SK-N-SH (cell line): ENCODE data around the gene MAGI2. TPM values are rescaled to one million over a fixed set of nuclear protein-coding genes. Genes with fewer than 3 reads are reported as not detected.

Experiments
- CTCF ChIA-PET: fragments of 300-600, 350-600 bp; formaldehyde crosslinking; extraction: SDS; loops from one replicate; lab custom pipeline; 2021; lab: Yijun Ruan, JAX
- POLR2A ChIA-PET: fragments of 350-600 bp; sonication (Branson Sonifier 250); formaldehyde crosslinking; extraction: SDS; loops from one replicate; lab custom pipeline; 2020; ENCODE audit warnings: antibody characterized with exemption, inconsistent platforms; lab: Yijun Ruan, JAX
- DNase-seq: peaks from one replicate; pipeline ENCODE4 v3.0.0; 2012
- H2AFZ ChIP-seq: fragments of 200-600 bp; sonication (generic); 2 replicates; pipeline ENCODE4 v1.8.1; 2016; ENCODE audit warnings: antibody characterized with exemption, mild to moderate bottlenecking, low read depth
- H3F3A ChIP-seq: fragments of 200-600 bp; sonication (generic); replicated peaks from 2 replicates; pipeline ENCODE3; 2016; ENCODE audit warnings: antibody characterized with exemption, mild to moderate bottlenecking; ENCODE audit not compliant: insufficient read depth
- H3K27ac ChIP-seq, 2 experiments: fragments of 200-500 bp in 1 of 2; fragments of 200-600 bp in 1 of 2; sonication (Bioruptor generic) in 1 of 2; sonication (generic), shearing (Covaris generic) in 1 of 2; 2 replicates each; pipeline versions ENCODE4 v1.5.1 to v1.6.1; 2014 to 2016; ENCODE audit warnings: low read depth in 2 of 2, inconsistent platforms in 1 of 2, low read length in 1 of 2, mild to moderate bottlenecking in 1 of 2, mixed read lengths in 1 of 2
- H3K27me3 ChIP-seq: fragments of 200-600 bp; sonication (generic), shearing (Covaris generic); 2 replicates; pipeline ENCODE4 v1.6.1; 2016; ENCODE audit warnings: mixed run types; ENCODE audit not compliant: insufficient read depth
- H3K36me3 ChIP-seq, 2 experiments: fragments of 200-500 bp in 1 of 2; fragments of 200-600 bp in 1 of 2; sonication (Bioruptor generic) in 1 of 2; sonication (generic) in 1 of 2; replicated peaks in 1 of 2; 2 replicates each; pipeline versions ENCODE3 to v1.5.1; 2014 to 2016; ENCODE audit warnings: low read length in 1 of 2, mild to moderate bottlenecking in 1 of 2; ENCODE audit not compliant: insufficient read depth in 2 of 2, control insufficient read depth in 1 of 2
- H3K4me1 ChIP-seq, 2 experiments: fragments of 200-500 bp in 1 of 2; fragments of 200-600 bp in 1 of 2; sonication (Bioruptor generic) in 1 of 2; sonication (generic), shearing (Covaris generic) in 1 of 2; 2 replicates each; pipeline versions ENCODE4 v1.5.1 to v1.6.1; 2014 to 2016; ENCODE audit warnings: low read depth in 1 of 2, low read length in 1 of 2, mixed run types in 1 of 2; ENCODE audit not compliant: insufficient read depth in 2 of 2, control insufficient read depth in 1 of 2
- H3K4me2 ChIP-seq: fragments of 200-600 bp; sonication (generic), shearing (Covaris generic); 2 replicates; pipeline ENCODE4 v1.6.1; 2017; ENCODE audit warnings: mixed run types
- H3K4me3 ChIP-seq, 2 experiments: fragments of 200-500 bp in 1 of 2; fragments of 200-600 bp in 1 of 2; sonication (Bioruptor generic) in 1 of 2; sonication (generic), shearing (Covaris generic) in 1 of 2; 2 replicates each; pipeline versions ENCODE4 v1.5.1 to v1.8.1; 2014 to 2016; ENCODE audit warnings: low read depth in 2 of 2, inconsistent platforms in 1 of 2, low read length in 1 of 2, mild to moderate bottlenecking in 1 of 2, mixed read lengths in 1 of 2, moderate library complexity in 1 of 2
- H3K79me2 ChIP-seq: fragments of 200-600 bp; sonication (generic); 2 replicates; pipeline ENCODE4 v1.8.1; 2017; ENCODE audit warnings: mild to moderate bottlenecking; ENCODE audit not compliant: insufficient read depth
- H3K9ac ChIP-seq: fragments of 200-600 bp; sonication (generic); 2 replicates; pipeline ENCODE4 v1.6.1; 2017; ENCODE audit warnings: mixed run types
- H3K9me2 ChIP-seq: fragments of 200-600 bp; sonication (generic); 2 replicates; pipeline ENCODE4 v1.6.1; 2017; ENCODE audit warnings: mixed run types
- H3K9me3 ChIP-seq: fragments of 200-600 bp; sonication (generic); 2 replicates; pipeline ENCODE4 v1.6.1; 2017; ENCODE audit warnings: mixed run types, mild to moderate bottlenecking, moderate library complexity
- H4K20me1 ChIP-seq: fragments of 200-600 bp; sonication (generic); 2 replicates; pipeline ENCODE4 v1.6.1; 2017; ENCODE audit warnings: mild to moderate bottlenecking, mixed run types; ENCODE audit not compliant: insufficient read depth
- CHD2 ChIP-seq: fragments of 150-350 bp; IDR thresholded peaks from 2 replicates; pipeline ENCODE4 v1.6.1; 2018; ENCODE audit warnings: low read length; ENCODE audit not compliant: partially characterized antibody
- GABPA ChIP-seq: IDR thresholded peaks from 2 replicates; pipeline ENCODE4 v1.4.0; 2012; ENCODE audit warnings: low read depth, mild to moderate bottlenecking
- MXI1 ChIP-seq: IDR thresholded peaks from 2 replicates; pipeline ENCODE4 v1.6.1; 2012; ENCODE audit warnings: mild to moderate bottlenecking, low read depth, low read length, improper control_type of control experiment
- RCOR1 ChIP-seq: fragments of 150-350 bp; IDR thresholded peaks from 2 replicates; pipeline ENCODE4 v1.6.1; 2017; ENCODE audit warnings: antibody characterized with exemption, low read length
- SIN3A ChIP-seq: IDR thresholded peaks from 2 replicates; pipeline ENCODE4 v1.6.1; 2012; ENCODE audit warnings: low read depth, mild to moderate bottlenecking, low read length, moderate library complexity, borderline replicate concordance
- WGBS: methylation state at CpG from one replicate; pipeline ENCODE4 v1.1.6; 2017; ENCODE audit warnings: low lambda C conversion rate; 5-methylcytosine and 5-hydroxymethylcytosine counted together
- polyA plus RNA-seq, 3 experiments: library from polyadenylated mRNA; depleted of rRNA; stranded (reverse); fragments of >200 nt; gene quantifications; 2 replicates each; pipeline ENCODE4 v1.2.3, GENCODE V29; 2012
- TF ChIP-seq, protein P1 (sequence below): fragments of 150-350 bp; IDR thresholded peaks from 2 replicates; pipeline ENCODE4 v1.6.1; 2017; ENCODE audit warnings: antibody characterized with exemption, low read length, low read depth, borderline replicate concordance

Gene MAGI2
- polyA plus RNA-seq, 1 of the 3 experiments (the other 2 are of a cell fraction), result 1.1 TPM

DNA sequence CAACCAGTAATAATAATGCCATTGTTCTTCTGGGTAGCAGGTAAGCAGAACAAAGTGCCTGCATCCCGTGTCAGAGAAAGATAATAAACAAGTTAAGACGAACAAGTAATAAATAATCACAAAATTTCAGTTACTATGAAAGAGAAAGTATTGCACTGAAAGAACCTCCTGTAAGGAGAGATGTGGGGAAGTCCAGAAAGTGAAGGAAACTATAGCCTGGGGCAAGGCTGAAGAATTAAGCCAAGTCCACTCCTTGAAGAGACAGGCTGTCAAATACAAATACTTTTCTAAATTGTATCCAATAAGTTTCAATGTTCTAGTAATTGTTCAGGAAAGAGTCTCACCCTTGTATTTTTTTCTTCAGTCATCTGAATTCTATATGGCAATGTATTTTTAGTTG, 611.4 kb downstream of the MAGI2 start:
- Histone ChIP-seq H3K9me2 (no peaks in the 10 kb centered on the region; the same call in 1 of the 2 replicates), H3K4me3 (no peak overlapping the region), H3K79me2 (no peaks in the 10 kb centered on the region), H2AFZ (no peak overlapping the region), H3K9ac (no peak overlapping the region), H3K36me3 (no peaks in the 10 kb centered on the region), H3F3A (no peaks in the 10 kb centered on the region), H3K4me2 (no peak overlapping the region), H4K20me1 (no peaks in the 10 kb centered on the region), H3K9me3 (no peaks in the 10 kb centered on the region), H3K4me1 (no peaks in the 10 kb centered on the region), H3K27ac (no peak overlapping the region), H3K27me3 (no peaks in the 10 kb centered on the region)
- CTCF ChIA-PET, result no interaction called here
- POLR2A ChIA-PET, result no interaction called here
- no peak for TF ChIP-seq CHD2
- no peak for TF ChIP-seq MXI1
- no peak for DNase-seq
- 30% methylated on average over 2 of the region's 2 CpGs for WGBS

DNA sequence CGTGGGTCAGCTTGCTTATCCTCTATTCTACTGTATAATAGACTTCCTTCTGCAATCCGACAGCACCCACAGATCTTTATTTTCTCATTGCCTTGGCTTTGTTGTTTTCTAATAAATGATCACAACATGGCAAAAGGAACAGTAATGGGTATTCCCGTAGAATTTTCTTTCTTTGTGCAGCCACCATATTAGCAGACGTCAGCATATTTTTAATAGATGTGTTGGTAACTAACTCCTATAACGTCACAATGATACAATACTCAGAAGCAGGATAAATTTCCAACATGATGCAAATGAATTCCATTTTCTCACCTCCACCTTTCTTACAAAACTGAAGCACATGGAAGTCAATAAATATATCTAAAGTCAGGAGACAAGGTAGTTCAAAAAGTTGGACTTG, 617.6 kb downstream of the MAGI2 start:
- Histone ChIP-seq H3K9me2 (no peaks in the 10 kb centered on the region), H3F3A (no peaks in the 10 kb centered on the region), H4K20me1 (no peaks in the 10 kb centered on the region), H3K4me2 (no peak overlapping the region), H3K27ac (no peak overlapping the region), H3K4me3 (no peak overlapping the region), H2AFZ (no peak overlapping the region), H3K79me2 (no peaks in the 10 kb centered on the region), H3K27me3 (no peaks in the 10 kb centered on the region), H3K9ac (no peak overlapping the region), H3K36me3 (no peaks in the 10 kb centered on the region), H3K4me1 (no peaks in the 10 kb centered on the region; a peak in 2 of 4 replicates), H3K9me3 (no peaks in the 10 kb centered on the region)
- WGBS, result 61% methylated on average over 5 of the region's 5 CpGs
- DNase-seq, result no peak
- CTCF ChIA-PET, result interaction anchor here (1.1 kb wide), 1 partner anchor 9 kb away, joined by 3 read pairs; no protein-coding TSS in a partner anchor
- POLR2A ChIA-PET, result no interaction called here
- no peak for TF ChIP-seq SIN3A
- TF ChIP-seq GABPA, result no peak
- TF ChIP-seq, protein P1, sequence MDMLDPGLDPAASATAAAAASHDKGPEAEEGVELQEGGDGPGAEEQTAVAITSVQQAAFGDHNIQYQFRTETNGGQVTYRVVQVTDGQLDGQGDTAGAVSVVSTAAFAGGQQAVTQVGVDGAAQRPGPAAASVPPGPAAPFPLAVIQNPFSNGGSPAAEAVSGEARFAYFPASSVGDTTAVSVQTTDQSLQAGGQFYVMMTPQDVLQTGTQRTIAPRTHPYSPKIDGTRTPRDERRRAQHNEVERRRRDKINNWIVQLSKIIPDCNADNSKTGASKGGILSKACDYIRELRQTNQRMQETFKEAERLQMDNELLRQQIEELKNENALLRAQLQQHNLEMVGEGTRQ, result no peak

DNA sequence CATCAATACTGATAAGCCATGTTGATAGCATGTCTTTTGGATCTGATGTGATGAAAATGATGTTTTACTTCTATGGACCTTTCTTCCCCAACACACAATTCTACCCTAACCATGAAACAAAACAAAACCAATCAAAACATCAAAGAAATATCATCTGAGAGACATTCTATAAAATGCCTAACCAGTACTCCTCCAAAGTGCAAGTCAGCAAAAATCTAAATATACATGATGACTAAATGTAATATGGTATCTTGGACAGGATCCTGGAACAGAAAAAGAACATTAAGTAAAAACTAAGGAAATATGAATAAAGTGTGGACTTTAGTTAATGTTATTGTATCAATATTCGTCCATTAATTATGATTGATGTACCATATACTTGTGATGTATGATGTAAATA, 625.1 kb downstream of the MAGI2 start:
- no peak for TF ChIP-seq RCOR1
- TF ChIP-seq, all 33 proteins: peak for 0
- Histone ChIP-seq H3K9me3 (no peaks in the 10 kb centered on the region), H3K79me2 (no peaks in the 10 kb centered on the region), H3K27ac (no peak overlapping the region), H3K9me2 (no peaks in the 10 kb centered on the region), H3F3A (no peaks in the 10 kb centered on the region), H4K20me1 (no peaks in the 10 kb centered on the region), H3K9ac (no peak overlapping the region), H3K27me3 (no peaks in the 10 kb centered on the region), H3K36me3 (no peaks in the 10 kb centered on the region), H3K4me2 (no peak overlapping the region), H3K4me3 (no peak overlapping the region), H2AFZ (no peak overlapping the region), H3K4me1 (no peaks in the 10 kb centered on the region)
- ChIA-PET CTCF (interaction anchor here (0.9 kb wide), 1 partner anchor 15 kb away, joined by 3 read pairs; no protein-coding TSS in a partner anchor), POLR2A (no interaction called here)
- no peak for DNase-seq
- 38% methylated on average over 1 of the region's 1 CpG for WGBS
